Astrocyte (in vitro differentiated cells and primary cell): ENCODE results near the gene COL4A6. TPM values are rescaled to one million over a fixed set of nuclear protein-coding genes. Genes with fewer than 3 reads are reported as not detected.
A peak's percentile ranks its signal among the peaks of the same experiment; 100 is the strongest.

ENCODE experiments used
- DNase-seq: peaks from one replicate; pipeline ENCODE4 v3.0.0-alpha.2; 2010; ENCODE audit warnings: low read depth
- FAIRE-seq: peaks from 2 replicates; lab custom pipeline; 2011; peaks lifted over from hg19 to GRCh38; lab: Jason Lieb, UNC
- H2AFZ ChIP-seq: 2 replicates; pipeline ENCODE4 v1.6.0; 2012; ENCODE audit warnings: low read depth, low read length, inconsistent platforms
- H3K27ac ChIP-seq: 2 replicates; pipeline ENCODE4 v1.5.1; 2011; ENCODE audit warnings: low read depth, low read length, inconsistent platforms
- H3K27me3 ChIP-seq: 2 replicates; pipeline ENCODE4 v1.6.0; 2011; ENCODE audit warnings: low read length, inconsistent platforms; ENCODE audit not compliant: insufficient read depth
- H3K36me3 ChIP-seq: 2 replicates; pipeline ENCODE4 v1.5.1; 2011; ENCODE audit warnings: low read length, inconsistent platforms; ENCODE audit not compliant: insufficient read depth
- H3K4me1 ChIP-seq: 2 replicates; pipeline ENCODE4 v1.5.1; 2011; ENCODE audit warnings: low read length, inconsistent platforms; ENCODE audit not compliant: insufficient read depth
- H3K4me2 ChIP-seq: 2 replicates; pipeline ENCODE4 v1.6.0; 2012; ENCODE audit warnings: low read length, inconsistent platforms
- H3K4me3 ChIP-seq: 2 replicates; pipeline ENCODE4 v1.5.1; 2011; ENCODE audit warnings: low read depth, mild to moderate bottlenecking, low read length, inconsistent platforms; ENCODE audit not compliant: insufficient read depth
- H3K79me2 ChIP-seq: 2 replicates; pipeline ENCODE4 v1.6.0; 2012; ENCODE audit warnings: mild to moderate bottlenecking, low read length, inconsistent platforms; ENCODE audit not compliant: insufficient read depth
- H3K9ac ChIP-seq: 2 replicates; pipeline ENCODE4 v1.6.0; 2012; ENCODE audit warnings: mild to moderate bottlenecking, low read length, inconsistent platforms
- H3K9me3 ChIP-seq: 2 replicates; pipeline ENCODE4 v1.5.1; 2012; ENCODE audit warnings: low read depth, mild to moderate bottlenecking, low read length, inconsistent platforms; ENCODE audit not compliant: insufficient read depth
- H4K20me1 ChIP-seq: 2 replicates; pipeline ENCODE4 v1.6.0; 2012; ENCODE audit warnings: low read length, inconsistent platforms; ENCODE audit not compliant: insufficient read depth
- H3K27ac Mint-ChIP-seq: one replicate; pipeline ENCODE4 v1.8.0; 2021; ENCODE audit warnings: mild to moderate bottlenecking, mixed read lengths; ENCODE audit not compliant: unreplicated experiment
- H3K27me3 Mint-ChIP-seq: one replicate; pipeline ENCODE4 v1.8.0; 2021; ENCODE audit warnings: low read depth, mixed read lengths; ENCODE audit not compliant: unreplicated experiment
- H3K36me3 Mint-ChIP-seq: one replicate; pipeline ENCODE4 v1.8.0; 2021; ENCODE audit warnings: low read depth, mixed read lengths; ENCODE audit not compliant: unreplicated experiment
- H3K4me1 Mint-ChIP-seq: one replicate; pipeline ENCODE4 v1.8.0; 2021; ENCODE audit warnings: low read depth, mixed read lengths; ENCODE audit not compliant: unreplicated experiment
- H3K4me3 Mint-ChIP-seq: one replicate; pipeline ENCODE4 v1.8.0; 2021; ENCODE audit warnings: mild to moderate bottlenecking, moderate library complexity, mixed read lengths; ENCODE audit not compliant: unreplicated experiment
- H3K9me3 Mint-ChIP-seq: one replicate; pipeline ENCODE4 v1.8.0; 2021; ENCODE audit warnings: mild to moderate bottlenecking, mixed read lengths; ENCODE audit not compliant: unreplicated experiment
- CTCF ChIP-seq: IDR thresholded peaks from 2 replicates; pipeline ENCODE4 v1.5.1; 2011; ENCODE audit warnings: low read depth, mild to moderate bottlenecking, inconsistent platforms, low read length, moderate library complexity; ENCODE audit not compliant: insufficient read depth
- EZH2 ChIP-seq: IDR thresholded peaks from 2 replicates; pipeline ENCODE4 v1.6.1; 2012; ENCODE audit warnings: mild to moderate bottlenecking, low read length, inconsistent platforms; ENCODE audit not compliant: insufficient read depth
- total RNA-seq: library from RNA; stranded (reverse); gene quantifications from 2 replicates; pipeline ENCODE4 v1.2.1, GENCODE V29; 2021

The COL4A6 gene
- total RNA-seq, 1 donor from 2014 or later: 8.1 TPM

- no peaks in the 10 kb centered on the region for H3K9me3 ChIP-seq
- H3K4me2 ChIP-seq: peak overlapping the region; percentile 48
- no peak overlapping the region for H3K4me3 ChIP-seq
- H3K27me3 Mint-ChIP-seq: no peaks in the 10 kb centered on the region
- peak; percentile 95 for FAIRE-seq
- H3K79me2 ChIP-seq: no peaks in the 10 kb centered on the region
- no peaks in the 10 kb centered on the region for H4K20me1 ChIP-seq
- H3K27me3 ChIP-seq: no peaks in the 10 kb centered on the region
- H3K9me3 Mint-ChIP-seq: no peaks in the 10 kb centered on the region
- no peaks in the 10 kb centered on the region for H3K4me1 Mint-ChIP-seq
- no peak overlapping the region for H2AFZ ChIP-seq
- H3K27ac Mint-ChIP-seq: no peak overlapping the region
- no peak overlapping the region for H3K9ac ChIP-seq
- no peak overlapping the region for H3K4me3 Mint-ChIP-seq
- H3K36me3 Mint-ChIP-seq: no peaks in the 10 kb centered on the region
- no peaks in the 10 kb centered on the region for H3K36me3 ChIP-seq
- peaks cover 8% of the 10 kb centered on the region for H3K4me1 ChIP-seq
- TF ChIP-seq EZH2 (no peak), CTCF (no peak)
- DNase-seq: no peak
- H3K27ac ChIP-seq: peak overlapping the region; percentile 47
Measured at GRCh38 chrX:108130889-108131288, 307.3 kb downstream of the COL4A6 start.

- no peak overlapping the region for H3K4me2 ChIP-seq
Measured at GRCh38 chrX:108127152-108127551, 311.1 kb downstream of the COL4A6 start.

More at GRCh38 chrX:108127152-108127551, 311.1 kb downstream of the COL4A6 start:
- H3K27me3 Mint-ChIP-seq: no peaks in the 10 kb centered on the region
- Histone ChIP-seq H2AFZ (no peak overlapping the region), H3K4me1 (peaks cover 20% of the 10 kb centered on the region), H3K27me3 (no peaks in the 10 kb centered on the region), H4K20me1 (no peaks in the 10 kb centered on the region), H3K4me3 (no peak overlapping the region), H3K27ac (no peak overlapping the region), H3K9me3 (no peaks in the 10 kb centered on the region), H3K9ac (no peak overlapping the region), H3K79me2 (no peaks in the 10 kb centered on the region), H3K36me3 (no peaks in the 10 kb centered on the region)
- H3K4me3 Mint-ChIP-seq: no peak overlapping the region
- H3K36me3 Mint-ChIP-seq: no peaks in the 10 kb centered on the region
- H3K4me1 Mint-ChIP-seq: peaks cover 11% of the 10 kb centered on the region
- TF ChIP-seq EZH2 (no peak), CTCF (no peak)
- no peak for DNase-seq
- FAIRE-seq: peak; percentile 76
- no peaks in the 10 kb centered on the region for H3K9me3 Mint-ChIP-seq
- no peak overlapping the region for H3K27ac Mint-ChIP-seq
